Cardiac fibroblast (primary cell): ENCODE measurements around the gene RNF25.
"Not testable (repeated sequence)": the region's sequence is repeated elsewhere in the genome, so short reads cannot be mapped to it uniquely, and the experiment has no call there.

ENCODE experiments used
- DNase-seq, 2 donors: peaks; one replicate each; pipeline versions ENCODE4 v3.0.0 to v3.0.0-alpha.2; 2010; ENCODE audit warnings: low read depth in 2 of 2
- H3K4me3 ChIP-seq, 2 donors: replicated peaks in 1 of 2; 1 replicate in 1 of 2; 2 replicates in 1 of 2; pipeline ENCODE4 v1.5.1; 2011; ENCODE audit warnings: low read depth in 2 of 2, low read length in 2 of 2, mild to moderate bottlenecking in 2 of 2, moderate library complexity in 1 of 2
- TF ChIP-seq, protein P1 (sequence below): IDR thresholded peaks from one replicate; pipeline ENCODE4 v1.5.1; 2011; ENCODE audit warnings: low read depth, mild to moderate bottlenecking, low read length, inconsistent platforms

RNF25 gene

DNA sequence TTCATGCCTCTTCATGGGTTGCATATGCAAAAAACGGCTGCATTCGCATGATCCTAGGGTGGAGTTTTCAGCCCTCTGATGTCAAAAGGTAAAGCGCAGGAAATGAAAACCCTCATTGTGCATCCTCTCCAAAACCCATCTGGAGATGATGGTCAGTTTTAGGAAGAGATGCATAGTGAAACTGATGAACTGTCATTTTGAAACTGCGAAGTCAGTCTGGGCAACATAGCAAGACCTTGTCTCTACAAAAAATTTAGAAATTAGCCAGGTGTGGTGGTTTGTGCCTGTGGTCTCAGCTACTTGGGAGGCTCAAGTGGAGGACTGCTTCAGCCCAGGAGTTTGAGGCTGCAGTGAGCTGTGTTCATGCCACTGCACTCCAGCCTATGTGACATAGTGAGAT, 36.3 kb upstream of the RNF25 start:
- H3K4me3 ChIP-seq: no peak overlapping the region
- no peak for DNase-seq
- TF ChIP-seq, protein P1, sequence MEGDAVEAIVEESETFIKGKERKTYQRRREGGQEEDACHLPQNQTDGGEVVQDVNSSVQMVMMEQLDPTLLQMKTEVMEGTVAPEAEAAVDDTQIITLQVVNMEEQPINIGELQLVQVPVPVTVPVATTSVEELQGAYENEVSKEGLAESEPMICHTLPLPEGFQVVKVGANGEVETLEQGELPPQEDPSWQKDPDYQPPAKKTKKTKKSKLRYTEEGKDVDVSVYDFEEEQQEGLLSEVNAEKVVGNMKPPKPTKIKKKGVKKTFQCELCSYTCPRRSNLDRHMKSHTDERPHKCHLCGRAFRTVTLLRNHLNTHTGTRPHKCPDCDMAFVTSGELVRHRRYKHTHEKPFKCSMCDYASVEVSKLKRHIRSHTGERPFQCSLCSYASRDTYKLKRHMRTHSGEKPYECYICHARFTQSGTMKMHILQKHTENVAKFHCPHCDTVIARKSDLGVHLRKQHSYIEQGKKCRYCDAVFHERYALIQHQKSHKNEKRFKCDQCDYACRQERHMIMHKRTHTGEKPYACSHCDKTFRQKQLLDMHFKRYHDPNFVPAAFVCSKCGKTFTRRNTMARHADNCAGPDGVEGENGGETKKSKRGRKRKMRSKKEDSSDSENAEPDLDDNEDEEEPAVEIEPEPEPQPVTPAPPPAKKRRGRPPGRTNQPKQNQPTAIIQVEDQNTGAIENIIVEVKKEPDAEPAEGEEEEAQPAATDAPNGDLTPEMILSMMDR: no peak

DNA sequence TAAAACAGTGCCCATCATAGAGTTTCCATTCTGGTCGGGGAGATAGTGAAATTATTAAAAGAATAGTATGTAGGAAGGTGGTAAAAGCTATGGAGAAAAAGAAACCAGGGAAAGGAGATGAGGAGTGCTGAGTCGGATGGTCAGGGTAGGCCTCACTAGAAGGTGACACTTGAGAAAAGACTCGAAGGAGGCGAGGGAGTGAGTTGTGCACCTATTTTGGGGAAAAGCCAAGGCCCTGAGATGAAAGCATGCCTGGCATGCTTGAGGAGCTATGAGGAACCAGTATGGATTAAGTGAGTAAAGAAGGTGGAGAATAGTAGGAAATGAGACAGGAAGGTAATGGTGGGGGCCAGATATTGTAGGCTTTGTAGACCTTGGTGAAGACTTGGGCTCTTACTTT, 31.5 kb upstream of the RNF25 start:
- TF ChIP-seq, protein P1: no peak
- H3K4me3 ChIP-seq: no peak overlapping the region
- no peak for DNase-seq

DNA sequence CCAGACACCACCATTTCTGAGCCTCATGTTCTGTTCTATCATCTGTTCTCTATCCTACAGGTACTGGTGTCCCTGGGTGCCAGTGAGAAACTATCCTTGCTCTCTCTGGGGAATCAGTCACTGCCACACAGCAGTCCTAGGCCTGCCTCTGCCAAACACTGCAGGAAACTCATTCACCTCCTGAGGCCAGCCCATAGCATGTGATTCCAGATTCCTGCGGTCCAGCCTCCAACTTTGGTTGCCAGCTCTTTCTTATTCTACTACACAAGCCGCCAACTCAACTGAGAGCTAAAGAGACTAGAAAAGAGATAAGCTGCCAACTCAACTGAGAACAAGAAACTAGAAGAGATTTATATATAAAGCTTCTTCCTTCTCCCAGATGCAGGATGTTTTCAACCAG, 30.0 kb upstream of the RNF25 start:
- TF ChIP-seq, protein P1: no peak
- H3K4me3 ChIP-seq: no peak overlapping the region
- DNase-seq: no peak

DNA sequence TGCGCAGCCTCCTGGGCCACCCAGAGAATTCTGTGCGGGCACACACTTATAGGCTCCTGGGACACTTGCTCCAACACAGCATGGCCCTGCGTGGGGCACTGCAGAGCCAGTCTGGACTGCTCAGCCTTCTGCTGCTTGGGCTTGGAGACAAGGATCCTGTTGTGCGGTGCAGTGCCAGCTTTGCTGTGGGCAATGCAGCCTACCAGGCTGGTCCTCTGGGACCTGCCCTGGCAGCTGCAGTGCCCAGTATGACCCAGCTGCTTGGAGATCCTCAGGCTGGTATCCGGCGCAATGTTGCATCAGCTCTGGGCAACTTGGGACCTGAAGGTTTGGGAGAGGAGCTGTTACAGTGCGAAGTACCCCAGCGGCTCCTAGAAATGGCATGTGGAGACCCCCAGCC, 27.1 kb upstream of the RNF25 start:
- no peak overlapping the region for H3K4me3 ChIP-seq
- DNase-seq: no peak
- TF ChIP-seq, protein P1: no peak

DNA sequence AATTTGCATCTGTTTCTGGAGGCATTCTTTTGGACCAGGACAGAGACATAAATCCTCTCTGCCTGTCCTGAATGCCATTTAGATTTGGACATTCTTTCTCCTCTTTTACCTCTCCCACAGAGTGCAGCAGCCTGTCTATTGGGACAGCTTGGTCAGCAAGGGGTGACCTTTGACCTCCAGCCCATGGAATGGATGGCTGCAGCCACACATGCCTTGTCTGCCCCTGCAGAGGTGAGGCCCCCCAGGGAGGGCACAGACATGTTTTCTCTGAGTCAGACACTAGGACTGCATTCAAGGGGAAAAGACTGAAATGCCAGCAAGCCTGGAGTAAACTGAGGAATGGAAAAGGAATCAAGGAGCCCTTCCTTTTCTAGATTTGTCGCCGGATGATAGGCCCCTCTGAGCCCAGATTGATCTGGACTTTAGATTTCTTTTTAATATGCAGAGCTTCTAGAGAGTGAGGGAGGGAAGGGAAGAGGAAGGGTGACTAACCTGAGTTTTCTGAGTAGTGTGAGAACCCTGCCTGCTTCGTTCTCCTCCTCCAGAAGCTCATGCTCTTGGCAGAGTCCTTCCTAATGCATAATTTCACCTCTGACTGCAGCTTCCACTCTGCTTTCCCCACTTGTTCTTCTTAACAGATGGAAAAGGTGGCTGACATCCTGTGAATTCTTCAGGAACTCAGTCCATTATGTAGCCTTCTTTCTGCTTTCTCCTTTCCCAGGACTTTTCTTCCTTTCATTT, 22.8 kb upstream of the RNF25 start:
- DNase-seq: peak in 1 of 2 donors; percentile 47
- no peak overlapping the region for H3K4me3 ChIP-seq
- TF ChIP-seq, protein P1: no peak

DNA sequence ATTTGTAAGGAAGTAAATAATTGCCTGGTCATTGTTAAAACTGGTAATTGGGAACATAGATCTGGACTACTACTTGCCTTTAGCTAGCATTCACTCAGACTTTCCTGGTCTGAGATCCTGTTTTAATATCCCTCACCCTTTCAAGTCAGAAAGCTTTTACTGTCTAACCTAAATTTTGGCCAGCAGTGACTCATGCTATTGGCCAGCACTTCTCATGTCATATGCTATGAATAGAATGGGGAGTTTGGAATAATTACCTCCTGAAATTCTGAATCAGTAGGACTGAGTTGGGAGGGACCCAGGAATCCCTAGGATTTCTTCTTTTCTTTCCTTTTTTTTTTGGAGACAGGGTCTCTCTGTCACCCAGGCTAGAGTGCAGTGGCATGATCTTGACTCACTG, 19.4 kb upstream of the RNF25 start:
- H3K4me3 ChIP-seq: no peak overlapping the region
- TF ChIP-seq, protein P1: no peak
- peak; percentile 17 to 56 for DNase-seq

DNA sequence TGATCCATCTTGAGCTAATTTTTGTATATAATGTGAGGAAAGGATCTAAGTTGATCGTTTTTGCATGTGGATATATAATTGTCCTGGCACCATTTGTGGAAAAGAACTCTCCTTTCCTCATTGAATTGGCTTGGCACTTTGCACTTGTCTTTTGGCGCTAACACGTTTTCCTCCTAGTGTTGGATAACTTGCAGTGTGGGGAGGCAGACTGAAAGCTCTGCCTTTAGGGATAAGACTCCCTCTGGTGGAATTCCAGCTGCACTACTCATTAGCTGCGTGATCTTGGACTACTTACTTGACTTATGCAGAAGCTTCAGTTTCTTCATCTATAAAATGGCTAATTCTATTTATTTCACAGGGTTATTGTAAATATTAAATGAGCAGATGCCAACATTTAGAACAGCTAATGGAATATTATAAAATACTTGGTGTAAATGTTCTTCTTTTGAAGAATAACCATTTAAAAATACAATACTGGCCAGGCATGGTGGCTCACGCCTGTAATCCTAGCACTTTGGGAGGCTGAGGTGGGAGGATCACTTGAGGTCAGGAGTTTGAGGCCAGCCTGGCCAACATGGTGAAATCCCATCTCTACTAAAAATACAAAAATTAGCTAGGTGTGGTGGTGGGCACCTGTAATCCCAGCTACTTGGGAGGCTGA, 15.7 kb upstream of the RNF25 start:
- DNase-seq: peak; percentile 84 to 90
- TF ChIP-seq, protein P1: peak; percentile 94
- not testable (repeated sequence) for H3K4me3 ChIP-seq
